ENCODE data around the gene HS1BP3. TPM values are rescaled to one million over a fixed set of nuclear protein-coding genes. Genes with fewer than 3 reads are reported as not detected.

The HS1BP3 gene
- total RNA-seq, 1 donor from 2014 or later: 8.9 TPM

GRCh38 chr2:20640411-20641122, 10.3 kb downstream of the HS1BP3 start:
- no peaks in the 10 kb centered on the region for H3K9me3 Mint-ChIP-seq
- no peaks in the 10 kb centered on the region for H3K27me3 Mint-ChIP-seq
- no peak for DNase-seq
- no peaks in the 10 kb centered on the region for H3K4me1 Mint-ChIP-seq
- no peak overlapping the region for H3K4me3 Mint-ChIP-seq
- H3K27ac Mint-ChIP-seq: no peak overlapping the region
- intact Hi-C loops (cut with micrococcal nuclease): no loop called here
- H3K36me3 Mint-ChIP-seq (ENCODE audit: low read depth): no peaks in the 10 kb centered on the region

GRCh38 chr2:20638646-20639430, 12.1 kb downstream of the HS1BP3 start:
- Mint-ChIP-seq H3K27ac (no peak overlapping the region), H3K4me3 (no peak overlapping the region), H3K4me1 (no peaks in the 10 kb centered on the region), H3K27me3 (no peaks in the 10 kb centered on the region), H3K36me3 (ENCODE audit: low read depth) (no peaks in the 10 kb centered on the region), H3K9me3 (no peaks in the 10 kb centered on the region)
- intact Hi-C loops (cut with micrococcal nuclease): no loop called here
- DNase-seq: no peak

GRCh38 chr2:20638014-20638413, 12.9 kb downstream of the HS1BP3 start:
- intact Hi-C loops (cut with micrococcal nuclease): no loop called here

GRCh38 chr2:20637147-20637546, 13.8 kb downstream of the HS1BP3 start:
- no peaks in the 10 kb centered on the region for H3K9me3 Mint-ChIP-seq
- H3K4me1 Mint-ChIP-seq: no peaks in the 10 kb centered on the region
- DNase-seq: no peak
- H3K27ac Mint-ChIP-seq: no peak overlapping the region
- intact Hi-C loops (cut with micrococcal nuclease): no loop called here
- H3K27me3 Mint-ChIP-seq: no peaks in the 10 kb centered on the region
- H3K36me3 Mint-ChIP-seq (ENCODE audit: low read depth): no peaks in the 10 kb centered on the region
- no peak overlapping the region for H3K4me3 Mint-ChIP-seq

More at GRCh38 chr2:20638014-20638413, 12.9 kb downstream of the HS1BP3 start:
- Mint-ChIP-seq H3K4me3 (no peak overlapping the region), H3K36me3 (ENCODE audit: low read depth) (no peaks in the 10 kb centered on the region), H3K27ac (no peak overlapping the region), H3K9me3 (no peaks in the 10 kb centered on the region), H3K4me1 (no peaks in the 10 kb centered on the region), H3K27me3 (no peaks in the 10 kb centered on the region)
- DNase-seq: no peak

- H3K27ac Mint-ChIP-seq: no peak overlapping the region
- H3K36me3 Mint-ChIP-seq (ENCODE audit: low read depth): no peaks in the 10 kb centered on the region
- H3K4me3 Mint-ChIP-seq: no peak overlapping the region
- H3K9me3 Mint-ChIP-seq: no peaks in the 10 kb centered on the region
- no peaks in the 10 kb centered on the region for H3K4me1 Mint-ChIP-seq
- intact Hi-C loops (cut with micrococcal nuclease): no loop called here
- no peaks in the 10 kb centered on the region for H3K27me3 Mint-ChIP-seq
- peak; percentile 83 for DNase-seq
Measured at GRCh38 chr2:20635675-20636584, 15.0 kb downstream of the HS1BP3 start.

- Mint-ChIP-seq H3K4me1 (no peaks in the 10 kb centered on the region), H3K4me3 (no peak overlapping the region), H3K36me3 (ENCODE audit: low read depth) (no peaks in the 10 kb centered on the region), H3K27ac (no peak overlapping the region), H3K9me3 (no peaks in the 10 kb centered on the region), H3K27me3 (no peaks in the 10 kb centered on the region)
- intact Hi-C loops (cut with micrococcal nuclease): no loop called here
- no peak for DNase-seq
Measured at GRCh38 chr2:20635113-20635510, 15.8 kb downstream of the HS1BP3 start.

- intact Hi-C loops (cut with micrococcal nuclease): no loop called here
- Mint-ChIP-seq H3K27me3 (no peaks in the 10 kb centered on the region), H3K4me1 (no peaks in the 10 kb centered on the region), H3K36me3 (ENCODE audit: low read depth) (no peaks in the 10 kb centered on the region), H3K4me3 (no peak overlapping the region), H3K9me3 (no peaks in the 10 kb centered on the region), H3K27ac (no peak overlapping the region)
- DNase-seq: no peak
Measured at GRCh38 chr2:20634507-20635112, 16.3 kb downstream of the HS1BP3 start.

GRCh38 chr2:20633794-20634506, 16.9 kb downstream of the HS1BP3 start:
- no peak overlapping the region for H3K27ac Mint-ChIP-seq
- no peaks in the 10 kb centered on the region for H3K9me3 Mint-ChIP-seq
- no peaks in the 10 kb centered on the region for H3K27me3 Mint-ChIP-seq
- H3K4me3 Mint-ChIP-seq: no peak overlapping the region
- no peak for DNase-seq
- H3K36me3 Mint-ChIP-seq (ENCODE audit: low read depth): no peaks in the 10 kb centered on the region
- intact Hi-C loops (cut with micrococcal nuclease): no loop called here
- H3K4me1 Mint-ChIP-seq: no peaks in the 10 kb centered on the region

- no peaks in the 10 kb centered on the region for H3K4me1 Mint-ChIP-seq
- H3K27ac Mint-ChIP-seq: no peak overlapping the region
- H3K36me3 Mint-ChIP-seq (ENCODE audit: low read depth): no peaks in the 10 kb centered on the region
- intact Hi-C loops (cut with micrococcal nuclease): no loop called here
- no peak for DNase-seq
- H3K9me3 Mint-ChIP-seq: no peaks in the 10 kb centered on the region
- no peak overlapping the region for H3K4me3 Mint-ChIP-seq
- no peaks in the 10 kb centered on the region for H3K27me3 Mint-ChIP-seq
Measured at GRCh38 chr2:20633001-20633400, 17.9 kb downstream of the HS1BP3 start.

- H3K4me3 Mint-ChIP-seq: no peak overlapping the region
- no peak overlapping the region for H3K27ac Mint-ChIP-seq
- no peaks in the 10 kb centered on the region for H3K9me3 Mint-ChIP-seq
- H3K27me3 Mint-ChIP-seq: no peaks in the 10 kb centered on the region
- intact Hi-C loops (cut with micrococcal nuclease): no loop called here
- H3K36me3 Mint-ChIP-seq (ENCODE audit: low read depth): no peaks in the 10 kb centered on the region
- DNase-seq: no peak
- no peaks in the 10 kb centered on the region for H3K4me1 Mint-ChIP-seq
Measured at GRCh38 chr2:20632446-20632990, 18.4 kb downstream of the HS1BP3 start.

GRCh38 chr2:20631617-20632307, 19.1 kb downstream of the HS1BP3 start:
- no peak for DNase-seq
- Mint-ChIP-seq H3K4me1 (no peaks in the 10 kb centered on the region), H3K9me3 (no peaks in the 10 kb centered on the region), H3K27ac (no peak overlapping the region), H3K36me3 (ENCODE audit: low read depth) (no peaks in the 10 kb centered on the region), H3K27me3 (no peaks in the 10 kb centered on the region), H3K4me3 (no peak overlapping the region)
- intact Hi-C loops (cut with micrococcal nuclease): no loop called here

GRCh38 chr2:20630967-20631366, 19.9 kb downstream of the HS1BP3 start:
- no peak for DNase-seq
- Mint-ChIP-seq H3K9me3 (no peaks in the 10 kb centered on the region), H3K27me3 (no peaks in the 10 kb centered on the region), H3K4me3 (no peak overlapping the region), H3K27ac (no peak overlapping the region), H3K4me1 (no peaks in the 10 kb centered on the region), H3K36me3 (ENCODE audit: low read depth) (no peaks in the 10 kb centered on the region)
- intact Hi-C loops (cut with micrococcal nuclease): no loop called here

Data from activated CD4-positive, alpha-beta T cell treated with anti-CD3 and anti-CD28 coated beads, Interleukin-2, amount 10 ng/mL, durations not matched to agents 24 days and 14 days (primary cell).